ENCODE measurements around the gene RRP15.

GRCh38 chr1:218292515-218292914 is 7.4 kb downstream of the RRP15 start:
- TF ChIP-seq, protein P1, sequence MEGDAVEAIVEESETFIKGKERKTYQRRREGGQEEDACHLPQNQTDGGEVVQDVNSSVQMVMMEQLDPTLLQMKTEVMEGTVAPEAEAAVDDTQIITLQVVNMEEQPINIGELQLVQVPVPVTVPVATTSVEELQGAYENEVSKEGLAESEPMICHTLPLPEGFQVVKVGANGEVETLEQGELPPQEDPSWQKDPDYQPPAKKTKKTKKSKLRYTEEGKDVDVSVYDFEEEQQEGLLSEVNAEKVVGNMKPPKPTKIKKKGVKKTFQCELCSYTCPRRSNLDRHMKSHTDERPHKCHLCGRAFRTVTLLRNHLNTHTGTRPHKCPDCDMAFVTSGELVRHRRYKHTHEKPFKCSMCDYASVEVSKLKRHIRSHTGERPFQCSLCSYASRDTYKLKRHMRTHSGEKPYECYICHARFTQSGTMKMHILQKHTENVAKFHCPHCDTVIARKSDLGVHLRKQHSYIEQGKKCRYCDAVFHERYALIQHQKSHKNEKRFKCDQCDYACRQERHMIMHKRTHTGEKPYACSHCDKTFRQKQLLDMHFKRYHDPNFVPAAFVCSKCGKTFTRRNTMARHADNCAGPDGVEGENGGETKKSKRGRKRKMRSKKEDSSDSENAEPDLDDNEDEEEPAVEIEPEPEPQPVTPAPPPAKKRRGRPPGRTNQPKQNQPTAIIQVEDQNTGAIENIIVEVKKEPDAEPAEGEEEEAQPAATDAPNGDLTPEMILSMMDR (conservative IDR thresholded peaks at IDR 0.05; ENCODE audit: low read depth, low read length), result no peak
- TF ChIP-seq EZH2 (IDR thresholded peaks at IDR 0.05; ENCODE audit: borderline replicate concordance, low read depth, low read length, poor library complexity, severe bottlenecking), result no peak

All from A673 (cell line).